Measurements from ENCODE around the gene GAS6.
A peak's percentile ranks its signal among the peaks of the same experiment; 100 is the strongest.
"Not testable (repeated sequence)": the region's sequence is repeated elsewhere in the genome, so short reads cannot be mapped to it uniquely, and the experiment has no call there.

Gene GAS6

DNA sequence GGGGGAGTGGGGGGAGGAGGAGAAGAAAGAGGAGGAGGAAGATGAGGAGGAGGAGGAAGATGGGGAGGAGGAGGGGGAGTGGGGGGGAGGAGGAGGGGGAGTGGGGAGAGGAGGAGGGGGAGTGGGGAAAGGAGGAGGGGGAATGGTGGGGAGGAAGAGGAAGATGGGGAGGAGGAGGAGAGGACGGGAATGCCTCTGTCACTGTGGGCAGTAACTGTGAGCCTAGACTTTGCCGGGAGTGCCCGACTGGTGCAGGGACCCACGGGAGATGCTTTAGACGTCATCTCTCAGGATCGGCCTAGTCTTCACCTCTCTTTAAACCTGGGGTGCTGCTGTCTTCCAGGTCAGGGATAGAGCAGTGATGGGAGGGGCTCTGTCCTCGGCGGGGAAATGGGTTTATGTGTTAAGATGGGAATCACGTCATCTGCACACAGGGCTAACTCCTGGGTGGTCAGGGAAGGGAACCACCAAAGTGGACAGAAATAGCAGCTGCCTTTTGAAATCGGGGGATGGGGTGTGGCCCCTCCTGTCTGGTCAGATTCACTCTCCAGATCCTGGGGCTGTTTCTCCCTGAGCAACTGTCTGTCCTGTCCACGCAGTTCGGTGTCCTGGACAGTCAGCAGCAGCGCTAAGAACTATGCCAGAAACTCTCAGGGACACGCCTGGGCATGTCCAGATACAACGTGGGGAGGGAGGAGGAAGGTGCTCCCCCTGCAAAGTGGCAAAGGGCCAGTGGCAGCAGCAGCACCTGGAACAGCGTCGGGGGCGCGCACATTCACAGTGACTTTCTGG, 26.9 kb downstream of the GAS6 start:
- POLR2A ChIA-PET: interaction anchor here (0.6 to 1.5 kb wide), 4 partner anchors 10 to 285 kb away, joined by 3 to 12 read pairs (median 6); no protein-coding TSS in a partner anchor
- peak; percentile 69 for DNase-seq (ENCODE audit: low read depth, low spot score)
- no peak overlapping the region for H3K4me3 ChIP-seq (ENCODE audit: low read depth, low read length)
- CTCF ChIA-PET: interaction anchor here (1.3 to 1.4 kb wide), 2 partner anchors 10 to 20 kb away, joined by 3 to 5 read pairs; no protein-coding TSS in a partner anchor
- TF ChIP-seq, protein P1, sequence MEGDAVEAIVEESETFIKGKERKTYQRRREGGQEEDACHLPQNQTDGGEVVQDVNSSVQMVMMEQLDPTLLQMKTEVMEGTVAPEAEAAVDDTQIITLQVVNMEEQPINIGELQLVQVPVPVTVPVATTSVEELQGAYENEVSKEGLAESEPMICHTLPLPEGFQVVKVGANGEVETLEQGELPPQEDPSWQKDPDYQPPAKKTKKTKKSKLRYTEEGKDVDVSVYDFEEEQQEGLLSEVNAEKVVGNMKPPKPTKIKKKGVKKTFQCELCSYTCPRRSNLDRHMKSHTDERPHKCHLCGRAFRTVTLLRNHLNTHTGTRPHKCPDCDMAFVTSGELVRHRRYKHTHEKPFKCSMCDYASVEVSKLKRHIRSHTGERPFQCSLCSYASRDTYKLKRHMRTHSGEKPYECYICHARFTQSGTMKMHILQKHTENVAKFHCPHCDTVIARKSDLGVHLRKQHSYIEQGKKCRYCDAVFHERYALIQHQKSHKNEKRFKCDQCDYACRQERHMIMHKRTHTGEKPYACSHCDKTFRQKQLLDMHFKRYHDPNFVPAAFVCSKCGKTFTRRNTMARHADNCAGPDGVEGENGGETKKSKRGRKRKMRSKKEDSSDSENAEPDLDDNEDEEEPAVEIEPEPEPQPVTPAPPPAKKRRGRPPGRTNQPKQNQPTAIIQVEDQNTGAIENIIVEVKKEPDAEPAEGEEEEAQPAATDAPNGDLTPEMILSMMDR (IDR thresholded peaks at IDR 0.05; ENCODE audit: insufficient read depth, low read length, missing control alignments): no peak

DNA sequence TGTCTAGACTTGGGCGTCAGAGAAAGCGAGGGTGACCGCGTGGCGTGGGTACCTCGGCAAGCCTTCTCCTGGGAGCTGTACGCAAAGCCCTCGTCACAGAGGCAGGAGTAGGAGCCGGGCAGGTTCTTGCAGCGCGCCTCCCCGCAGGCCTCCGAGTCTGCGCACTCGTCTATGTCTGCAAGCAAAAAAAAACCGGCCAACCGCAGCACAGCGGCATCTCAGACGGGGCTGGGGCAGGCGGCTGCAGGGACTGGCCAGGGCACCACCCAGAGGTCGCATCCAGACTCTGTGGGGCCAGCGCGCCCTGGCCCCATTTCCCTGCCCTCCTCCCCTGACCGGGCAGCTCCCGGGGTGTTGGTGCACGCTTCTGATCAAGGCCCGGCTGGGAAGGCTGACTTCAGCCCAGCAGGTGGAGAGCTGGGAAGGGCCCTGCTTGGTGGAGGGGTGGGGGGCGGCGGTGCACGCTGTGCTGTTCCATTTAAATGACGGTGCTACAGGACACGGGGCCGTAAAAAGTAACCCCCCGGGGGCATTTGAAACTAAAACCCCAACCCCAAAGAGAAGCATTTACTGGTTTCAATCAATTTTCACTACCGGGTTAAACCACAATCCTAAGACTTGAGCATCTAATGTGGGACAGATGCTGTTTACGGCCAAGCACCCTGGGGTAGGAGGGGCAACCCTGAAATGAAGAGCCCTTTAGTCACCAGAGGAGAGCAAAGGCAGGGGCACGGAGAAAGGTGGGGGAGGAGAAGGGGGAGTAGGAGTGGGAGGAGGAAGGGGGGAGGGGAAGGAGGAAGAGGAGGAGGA, 28.2 kb downstream of the GAS6 start:
- TF ChIP-seq, protein P1 (IDR thresholded peaks at IDR 0.05; ENCODE audit: insufficient read depth, low read length, missing control alignments): no peak
- DNase-seq (ENCODE audit: low read depth, low spot score): no peak

DNA sequence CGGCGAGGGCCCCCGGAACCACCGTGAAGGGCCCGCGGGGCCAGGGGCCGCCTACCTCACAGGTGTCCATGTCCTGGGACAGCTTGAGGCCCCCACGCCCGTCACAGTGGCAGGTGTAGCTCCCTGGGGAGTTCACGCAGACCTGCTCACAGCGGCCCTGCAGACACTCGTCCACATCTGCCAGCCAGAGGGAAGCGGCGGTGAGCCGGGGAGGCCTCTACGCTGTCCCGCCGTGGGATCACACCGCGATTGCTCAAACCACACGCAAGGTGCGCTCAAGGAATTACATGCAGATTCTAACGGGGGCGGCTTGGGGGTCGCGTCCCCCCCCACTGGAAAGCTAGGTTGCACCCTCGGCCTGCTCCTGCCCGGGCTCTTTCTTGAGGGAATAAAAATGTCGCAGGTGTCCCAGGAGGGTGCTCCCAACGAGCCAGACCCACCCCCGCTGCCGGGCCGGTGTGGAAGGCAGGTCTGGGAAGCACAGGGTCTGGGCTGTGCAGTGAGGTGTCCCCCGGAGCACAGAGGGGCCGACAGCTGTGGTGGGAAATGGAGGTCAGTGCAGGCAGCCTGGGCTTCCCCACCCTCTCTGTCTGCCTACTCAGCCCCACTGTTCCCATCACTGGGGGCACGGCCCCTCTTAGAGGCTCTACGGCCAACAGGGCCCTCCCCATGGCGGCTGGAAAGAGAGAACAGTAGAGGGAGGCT, 29.2 kb downstream of the GAS6 start:
- CTCF ChIA-PET: no interaction called here
- DNase-seq (ENCODE audit: low read depth, low spot score): no peak
- H3K4me3 ChIP-seq (ENCODE audit: low read depth, low read length): no peak overlapping the region
- POLR2A ChIA-PET: interaction anchor here (0.6 kb wide), 1 partner anchor 13 kb away, joined by 4 read pairs; no protein-coding TSS in a partner anchor
- TF ChIP-seq, protein P1 (IDR thresholded peaks at IDR 0.05; ENCODE audit: insufficient read depth, low read length, missing control alignments): no peak

More for the DNA sequence above, 28.2 kb downstream of the GAS6 start:
- POLR2A ChIA-PET: no interaction called here
- no peak overlapping the region for H3K4me3 ChIP-seq (ENCODE audit: low read depth, low read length)
- CTCF ChIA-PET: no interaction called here

DNA sequence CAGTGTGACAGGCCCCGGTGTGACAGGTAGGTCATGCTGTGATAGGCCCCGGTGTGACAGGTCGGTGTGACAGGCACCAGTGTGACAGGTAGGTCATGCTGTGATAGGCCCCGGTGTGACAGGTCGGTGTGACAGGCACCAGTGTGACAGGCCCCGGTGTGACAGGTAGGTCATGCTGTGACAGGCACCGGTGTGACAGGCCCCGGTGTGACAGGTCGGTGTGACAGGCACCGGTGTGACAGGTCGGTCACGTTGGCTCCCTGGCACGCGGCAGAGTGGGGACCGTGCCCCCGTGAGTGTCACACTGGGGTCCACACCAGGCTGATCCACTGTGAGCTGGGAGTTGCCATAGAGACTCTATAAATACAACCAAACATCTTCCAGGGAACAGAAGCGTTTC, 29.9 kb downstream of the GAS6 start:
- DNase-seq (ENCODE audit: low read depth, low spot score); CTCF ChIA-PET: not testable (repeated sequence)
- POLR2A ChIA-PET: interaction anchor here (0.6 kb wide), 1 partner anchor 13 kb away, joined by 4 read pairs; no protein-coding TSS in a partner anchor

DNA sequence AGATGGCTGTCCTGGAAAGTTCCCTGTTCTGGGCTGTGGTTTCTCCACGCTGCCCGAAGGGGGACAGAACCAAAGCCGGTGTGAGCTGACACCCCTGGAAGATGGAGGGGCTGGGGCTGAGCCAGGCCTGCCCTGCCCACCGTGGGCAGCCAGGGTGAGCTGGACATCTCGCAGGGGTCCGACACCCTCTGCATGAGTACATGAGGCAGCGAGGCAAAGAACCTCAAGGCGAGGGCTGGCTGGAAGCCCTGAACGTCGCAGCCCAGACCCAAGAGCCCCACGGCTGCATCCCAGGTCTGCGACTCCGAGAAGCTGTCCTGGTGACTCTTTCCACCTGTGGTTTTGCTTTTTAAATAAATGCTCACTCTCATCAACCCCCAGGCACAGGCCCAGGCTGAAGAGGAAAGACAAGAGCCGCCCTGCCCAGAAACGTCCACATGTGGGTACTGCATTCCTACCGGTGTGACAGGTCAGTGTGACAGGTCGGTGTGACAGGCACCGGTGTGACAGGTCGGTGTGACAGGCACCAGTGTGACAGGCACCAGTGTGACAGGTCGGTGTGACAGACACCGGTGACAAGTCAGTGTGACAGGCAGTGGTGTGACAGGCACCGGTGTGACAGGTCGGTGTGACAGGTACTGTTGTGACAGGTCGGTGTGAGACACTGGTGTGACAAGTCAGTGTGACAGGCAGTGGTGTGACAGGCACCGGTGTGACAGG, 30.6 kb downstream of the GAS6 start:
- TF ChIP-seq, protein P1 (IDR thresholded peaks at IDR 0.05; ENCODE audit: insufficient read depth, low read length, missing control alignments): no peak
- no peak for DNase-seq (ENCODE audit: low read depth, low spot score)
- POLR2A ChIA-PET: no interaction called here
- CTCF ChIA-PET: interaction anchor here (0.9 kb wide), 1 partner anchor 112 kb away, joined by 3 read pairs; no protein-coding TSS in a partner anchor
- H3K4me3 ChIP-seq (ENCODE audit: low read depth, low read length): no peak overlapping the region

More for the DNA sequence above, 29.9 kb downstream of the GAS6 start:
- H3K4me3 ChIP-seq (ENCODE audit: low read depth, low read length): not testable (repeated sequence)

DNA sequence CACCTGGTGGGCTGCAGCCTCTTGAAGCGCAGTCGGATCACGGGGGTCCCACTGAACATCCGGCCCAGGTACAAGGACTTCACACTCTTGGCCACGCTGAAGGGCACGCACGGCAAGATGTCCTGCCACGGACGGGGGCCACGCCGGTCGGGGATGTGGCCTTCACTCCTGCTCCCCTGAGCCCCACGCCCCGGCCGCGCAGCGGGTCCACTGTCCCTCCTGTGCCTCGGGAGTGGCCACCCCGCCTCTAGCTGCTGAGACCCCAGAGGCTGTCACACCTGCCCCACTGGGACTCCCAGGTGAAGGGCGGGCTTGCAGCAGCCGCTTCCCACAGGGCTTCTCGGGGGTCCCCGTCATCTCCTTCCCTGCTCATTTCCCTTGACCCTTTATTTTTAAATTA, 31.2 kb downstream of the GAS6 start:
- POLR2A ChIA-PET: interaction anchor here (1.0 kb wide), 1 partner anchor 11 kb away, joined by 3 read pairs; no protein-coding TSS in a partner anchor
- no peak overlapping the region for H3K4me3 ChIP-seq (ENCODE audit: low read depth, low read length)
- CTCF ChIA-PET: interaction anchor here (0.9 kb wide), 1 partner anchor 113 kb away, joined by 3 read pairs; no protein-coding TSS in a partner anchor
- TF ChIP-seq, protein P1 (IDR thresholded peaks at IDR 0.05; ENCODE audit: insufficient read depth, low read length, missing control alignments): no peak
- DNase-seq (ENCODE audit: low read depth, low spot score): no peak

Measured in AG04449 (cell line).